HepG2 (cell line): ENCODE data around the gene SEMA4C. TPM values are rescaled to one million over a fixed set of nuclear protein-coding genes. Genes with fewer than 3 reads are reported as not detected.

Experiments
- ATAC-seq: fragments of 200-7000 bp; cut with Tn5 transposase; 3 replicates; pipeline ENCODE4 v1.9.1; 2020; ENCODE audit warnings: mild to moderate bottlenecking, moderate library complexity
- BruUV-seq: library from RNA; stranded (reverse); fragments of 400-500 nt; replicated peaks from 2 replicates; lab custom pipeline; 2021; lab: Mats Ljungman, UMichigan
- CTCF ChIA-PET: fragments of 300-600 bp; formaldehyde crosslinking; extraction: SDS; loops from one replicate; lab custom pipeline; 2021; ENCODE audit warnings: low total read pairs, inconsistent platforms, low intra/inter-chr PET ratio; lab: Yijun Ruan, JAX
- POLR2A ChIA-PET: fragments of 350-600 bp; sonication (Branson Sonifier 250); formaldehyde crosslinking; loops from one replicate; lab custom pipeline; 2020; ENCODE audit warnings: antibody characterized with exemption, inconsistent platforms; lab: Yijun Ruan, JAX
- DNase-seq: peaks from one replicate; pipeline ENCODE4 v3.0.0-alpha.2; 2015; ENCODE audit warnings: low spot score
- FAIRE-seq: peaks from 3 replicates; lab custom pipeline; 2011; peaks lifted over from hg19 to GRCh38; lab: Jason Lieb, UNC
- H2AFZ ChIP-seq: one replicate; pipeline ENCODE4 v1.6.1; 2011; ENCODE audit warnings: low read length, inconsistent platforms
- H3K27ac ChIP-seq: fragments of 300-600 bp; 3 replicates; pipeline ENCODE4 v1.8.0; 2011; ENCODE audit warnings: mixed run types, mild to moderate bottlenecking, mixed read lengths, low read length, inconsistent platforms; ENCODE audit not compliant: insufficient read depth; ENCODE audit errors: extremely low read length
- H3K27me3 ChIP-seq, 2 experiments: fragments of 200-600 bp in 1 of 2; 2 replicates in 1 of 2; 3 replicates in 1 of 2; pipeline versions ENCODE4 v1.6.0 to v1.8.0; 2011; ENCODE audit warnings: low read length in 2 of 2, mild to moderate bottlenecking in 2 of 2, moderate library complexity in 2 of 2, inconsistent platforms in 1 of 2; ENCODE audit not compliant: insufficient read depth in 2 of 2, control insufficient read depth in 1 of 2
- H3K36me3 ChIP-seq, 2 experiments: fragments of 200-600 bp in 1 of 2; replicated peaks in 1 of 2; 2 replicates in 1 of 2; 3 replicates in 1 of 2; pipeline versions ENCODE4 v1.5.1 to v1.8.0; 2011; ENCODE audit warnings: low read length in 2 of 2, inconsistent platforms in 1 of 2; ENCODE audit not compliant: insufficient read depth in 2 of 2, control insufficient read depth in 1 of 2
- H3K4me1 ChIP-seq: 2 replicates; pipeline ENCODE4 v1.5.1; 2012; ENCODE audit warnings: low read length, inconsistent platforms; ENCODE audit not compliant: insufficient read depth
- H3K4me2 ChIP-seq: 2 replicates; pipeline ENCODE4 v1.6.0; 2011; ENCODE audit warnings: low read depth, low read length, inconsistent platforms
- H3K4me3 ChIP-seq, 3 experiments: fragments of 200-600 bp in 1 of 3; sonication (generic), shearing (Covaris generic) in 1 of 3; replicated peaks in 1 of 3; 2 replicates each; pipeline ENCODE4 v1.5.1; 2011 to 2016; ENCODE audit warnings: low read length in 3 of 3, inconsistent platforms in 2 of 3, low read depth in 2 of 3, mild to moderate bottlenecking in 2 of 3, control low read depth in 1 of 3, mixed read lengths in 1 of 3; ENCODE audit not compliant: insufficient read depth in 1 of 3
- H3K79me2 ChIP-seq: one replicate; pipeline ENCODE4 v1.6.1; 2011; ENCODE audit warnings: low read length, inconsistent platforms; ENCODE audit not compliant: insufficient read depth
- H3K9ac ChIP-seq: 2 replicates; pipeline ENCODE4 v1.6.0; 2011; ENCODE audit warnings: mild to moderate bottlenecking, low read depth, low read length, inconsistent platforms; ENCODE audit not compliant: insufficient read depth
- H3K9me3 ChIP-seq: 2 replicates; pipeline ENCODE4 v1.5.1; 2012; ENCODE audit warnings: mild to moderate bottlenecking, low read length
- H4K20me1 ChIP-seq: 2 replicates; pipeline ENCODE4 v1.6.0; 2011; ENCODE audit warnings: inconsistent platforms, mild to moderate bottlenecking, low read length, moderate library complexity; ENCODE audit not compliant: insufficient read depth
- BRD4 ChIP-seq: sonication (generic); formaldehyde crosslinking; IDR thresholded peaks from 2 replicates; pipeline ENCODE4 v1.4.0; 2020; ENCODE audit warnings: missing genetic modification reagents
- IRX3 ChIP-seq: sonication (generic); formaldehyde crosslinking; IDR thresholded peaks from 2 replicates; pipeline ENCODE4 v1.8.1; 2023; ENCODE audit warnings: mild to moderate bottlenecking, low read depth, missing genetic modification reagents, borderline replicate concordance
- MED1 ChIP-seq: sonication (generic); formaldehyde crosslinking; IDR thresholded peaks from 2 replicates; pipeline ENCODE4 v1.4.0; 2020; ENCODE audit warnings: missing genetic modification reagents
- PCBP2 ChIP-seq: fragments of 200-400 bp; formaldehyde crosslinking; optimal IDR thresholded peaks from 2 replicates; pipeline ENCODE3; 2018; ENCODE audit warnings: low read length, low read depth; ENCODE audit not compliant: poor library complexity, severe bottlenecking
- TEAD3 ChIP-seq: optimal IDR thresholded peaks from 2 replicates; pipeline ENCODE3; 2016; ENCODE audit warnings: borderline replicate concordance
- XRCC5 ChIP-seq: fragments of 200-400 bp; formaldehyde crosslinking; optimal IDR thresholded peaks from 2 replicates; pipeline ENCODE3; 2017; ENCODE audit warnings: mild to moderate bottlenecking, low read length
- ZNF362 ChIP-seq: sonication (generic); formaldehyde crosslinking; IDR thresholded peaks from 2 replicates; pipeline ENCODE4 v1.4.0; 2020; ENCODE audit warnings: missing genetic modification reagents, mild to moderate bottlenecking, borderline replicate concordance
- ZNF775 ChIP-seq: sonication (generic); formaldehyde crosslinking; IDR thresholded peaks from 2 replicates; pipeline ENCODE4 v1.4.0; 2020; ENCODE audit warnings: missing genetic modification reagents, mild to moderate bottlenecking, moderate library complexity, borderline replicate concordance
- ZNF784 ChIP-seq: sonication (generic); formaldehyde crosslinking; IDR thresholded peaks from 2 replicates; pipeline ENCODE4 v1.5.1; 2020; ENCODE audit warnings: missing genetic modification reagents, mild to moderate bottlenecking, borderline replicate concordance
- WGBS: methylation state at CpG from one replicate; pipeline ENCODE4 v1.1.6; 2017; ENCODE audit warnings: low lambda C conversion rate; 5-methylcytosine and 5-hydroxymethylcytosine counted together
- in situ Hi-C: cut with HindIII; loops from 2 replicates; pipeline ENCODE4 v1.10.0; 2017; ENCODE audit warnings: low pct_unique_long_range_greater_than_20kb; ENCODE audit not compliant: extremely low pct_ligation_motif_present
- intact Hi-C: fragments of 100-400 bp; cut with micrococcal nuclease; formaldehyde crosslinking; loops from one replicate; pipeline ENCODE4 v1.10.0; 2022; ENCODE audit not compliant: unreplicated experiment
- polyA plus RNA-seq, 8 experiments: library from polyadenylated mRNA; depleted of rRNA in 3 of 8; stranded (reverse) in 7 of 8; unstranded in 1 of 8; fragments of >200 nt; fragmentation: Illumina TruSeq in 4 of 8; extraction: Trizol in 4 of 8; gene quantifications; 2 replicates each; pipeline versions ENCODE4 v1.2.1 to v1.2.3, GENCODE V29; 2011 to 2016; ENCODE audit warnings: low read depth in 4 of 8, missing spikeins in 1 of 8, mixed read lengths in 1 of 8; ENCODE audit not compliant: insufficient read depth in 1 of 8
- total RNA-seq, 5 experiments: library from RNA; depleted of rRNA; stranded (reverse); fragments of >200 nt; fragmentation: Illumina TruSeq; extraction: Trizol; gene quantifications; 2 replicates each; pipeline ENCODE4 v1.2.3, GENCODE V29; 2016; ENCODE audit warnings: low read depth in 1 of 5

SEMA4C gene
- total and polyA plus RNA-seq, 2 of the 13 experiments (the other 11 are each of a cell fraction or from before 2014, with no cell fraction given), result 25.9 to 46.6 TPM

GRCh38 chr2:96894151-96894531 is 24.3 kb upstream of the SEMA4C start:
- no peaks in the 10 kb centered on the region for H3K79me2 ChIP-seq
- in situ Hi-C loops, result no loop called here
- no peaks in the 10 kb centered on the region for H4K20me1 ChIP-seq
- ChIA-PET CTCF (no interaction called here), POLR2A (no interaction called here)
- intact Hi-C loops, result no loop called here
- 33% methylated on average over 3 of the region's 3 CpGs for WGBS
- ATAC-seq (no peak), DNase-seq (no peak), FAIRE-seq (no peak)
- H3K4me1 ChIP-seq, result no peaks in the 10 kb centered on the region
- no peak overlapping the region for H3K4me3 ChIP-seq
- no peaks in the 10 kb centered on the region for H3K36me3 ChIP-seq
- no peak overlapping the region for H3K9ac ChIP-seq
- H3K27me3 ChIP-seq, result peaks cover 23 to 60% of the 10 kb centered on the region in 2 experiments
- H3K4me2 ChIP-seq, result no peak overlapping the region
- BruUV-seq, result no TSS peak
- no peaks in the 10 kb centered on the region for H3K9me3 ChIP-seq
- no peak overlapping the region for H2AFZ ChIP-seq
- TF ChIP-seq ZNF784 (no peak), MED1 (no peak), PCBP2 (no peak), BRD4 (no peak), XRCC5 (no peak), TEAD3 (no peak), ZNF362 (CRISPR knock-in tag) (no peak), IRX3 (CRISPR knock-in tag) (no peak), ZNF775 (CRISPR knock-in tag) (no peak)
- no peak overlapping the region for H3K27ac ChIP-seq
